ENCODE results near the gene PRKG1.
"Not testable (repeated sequence)": the region's sequence is repeated elsewhere in the genome, so short reads cannot be mapped to it uniquely, and the experiment has no call there.

PRKG1 gene

DNA sequence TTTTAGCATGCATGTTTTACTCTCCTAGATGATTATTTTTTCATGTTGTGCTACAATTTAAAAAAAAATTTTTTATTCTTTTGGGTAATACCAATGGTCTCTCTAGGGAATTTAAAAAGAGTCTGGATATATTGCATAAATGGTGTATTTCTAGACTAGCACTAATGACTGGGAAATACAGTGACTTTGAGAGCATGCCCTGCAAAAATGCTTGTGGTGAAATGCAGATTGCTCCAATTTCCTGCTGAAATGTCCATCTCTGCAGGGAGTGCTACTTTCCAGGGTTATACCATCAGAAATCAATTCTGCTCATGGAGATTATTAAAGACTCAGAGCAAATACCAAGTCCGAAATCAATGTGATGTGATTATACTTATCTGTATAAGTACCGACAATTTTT is 186.1 kb downstream of the PRKG1 start:
- no peaks in the 10 kb centered on the region for H3K4me1 Mint-ChIP-seq
- H3K27ac Mint-ChIP-seq, result no peak overlapping the region
- no peak for ATAC-seq
- H3K9me3 Mint-ChIP-seq, result no peaks in the 10 kb centered on the region
- H3K27me3 Mint-ChIP-seq, result no peaks in the 10 kb centered on the region
- H3K4me3 Mint-ChIP-seq, result no peak overlapping the region
- no peak for DNase-seq
- no peaks in the 10 kb centered on the region for H3K36me3 Mint-ChIP-seq (ENCODE audit: low read depth)

DNA sequence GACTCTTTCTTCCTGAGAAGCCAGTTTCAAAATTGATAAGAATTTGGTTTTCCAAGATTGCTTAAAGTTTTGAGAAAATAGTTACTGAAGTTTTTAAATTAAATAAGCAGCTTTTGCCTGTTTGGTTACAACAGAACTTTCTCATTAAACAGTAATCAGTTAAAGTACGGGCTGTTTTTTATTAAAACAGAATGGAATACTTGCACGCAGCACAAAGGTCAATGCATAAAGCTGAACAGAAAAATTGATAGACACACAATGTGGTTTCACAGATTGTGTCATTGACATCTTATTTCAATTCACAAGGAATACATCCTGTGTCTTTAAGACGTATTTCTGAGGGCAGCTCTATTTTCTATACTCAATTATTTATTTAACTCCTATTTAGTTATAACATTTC is 192.2 kb downstream of the PRKG1 start:
- H3K4me1 Mint-ChIP-seq, result no peaks in the 10 kb centered on the region
- no peak overlapping the region for H3K27ac Mint-ChIP-seq
- H3K9me3 Mint-ChIP-seq, result no peaks in the 10 kb centered on the region
- H3K27me3 Mint-ChIP-seq, result no peaks in the 10 kb centered on the region
- DNase-seq (no peak), ATAC-seq (no peak)
- H3K36me3 Mint-ChIP-seq (ENCODE audit: low read depth), result no peaks in the 10 kb centered on the region
- H3K4me3 Mint-ChIP-seq, result no peak overlapping the region

DNA sequence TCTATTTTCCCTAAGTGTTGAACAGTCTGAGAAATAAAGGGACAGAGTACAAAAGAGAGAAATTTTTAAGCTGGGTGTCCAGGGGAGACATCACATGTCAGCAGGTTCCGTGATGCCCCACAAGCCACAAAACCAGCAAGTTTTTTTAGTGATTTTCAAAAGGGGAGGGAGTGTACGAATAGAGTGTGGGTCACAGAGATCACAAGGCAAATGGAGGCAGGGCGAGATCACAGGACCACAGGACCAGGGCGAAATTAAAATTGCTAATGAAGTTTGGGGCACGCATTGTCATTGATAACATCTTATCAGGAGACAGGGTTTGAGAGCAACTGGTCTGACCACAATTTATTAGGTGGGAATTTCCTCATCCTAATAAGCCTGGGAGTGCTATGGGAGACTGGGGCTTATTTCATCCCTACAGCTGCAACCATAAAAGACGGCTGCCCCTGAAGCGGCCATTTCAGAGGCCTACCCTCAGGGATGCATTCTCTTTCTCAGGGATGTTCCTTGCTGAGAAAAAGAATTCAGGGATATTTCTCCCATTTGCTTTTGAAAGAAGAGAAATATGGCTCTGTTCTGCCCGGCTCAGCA is 193.8 kb downstream of the PRKG1 start:
- not testable (repeated sequence) for H3K27ac Mint-ChIP-seq; H3K27me3 Mint-ChIP-seq; ATAC-seq; H3K36me3 Mint-ChIP-seq (ENCODE audit: low read depth); H3K9me3 Mint-ChIP-seq; H3K4me3 Mint-ChIP-seq; DNase-seq; H3K4me1 Mint-ChIP-seq

DNA sequence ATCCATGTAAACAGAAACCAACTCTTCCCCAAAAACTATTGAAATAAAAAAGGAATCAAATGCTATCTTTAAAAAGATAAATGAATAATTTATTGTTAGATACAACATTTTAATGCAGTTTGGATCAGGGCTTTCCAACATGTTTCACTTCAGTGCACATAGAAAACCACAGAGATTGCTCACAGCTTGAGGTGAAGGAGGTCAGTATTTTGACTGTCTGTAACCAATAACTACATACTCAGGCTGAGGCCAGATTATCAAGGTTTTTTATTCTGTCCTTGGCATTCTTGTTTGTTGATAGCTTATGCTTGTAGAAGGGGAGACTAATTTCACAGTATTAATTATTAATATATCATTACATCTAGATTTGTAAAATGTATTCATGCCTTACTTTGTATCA is 195.5 kb downstream of the PRKG1 start:
- H3K4me1 Mint-ChIP-seq, result no peaks in the 10 kb centered on the region
- DNase-seq (no peak), ATAC-seq (no peak)
- no peaks in the 10 kb centered on the region for H3K36me3 Mint-ChIP-seq (ENCODE audit: low read depth)
- no peak overlapping the region for H3K27ac Mint-ChIP-seq
- no peak overlapping the region for H3K4me3 Mint-ChIP-seq
- H3K27me3 Mint-ChIP-seq, result no peaks in the 10 kb centered on the region
- H3K9me3 Mint-ChIP-seq, result no peaks in the 10 kb centered on the region

DNA sequence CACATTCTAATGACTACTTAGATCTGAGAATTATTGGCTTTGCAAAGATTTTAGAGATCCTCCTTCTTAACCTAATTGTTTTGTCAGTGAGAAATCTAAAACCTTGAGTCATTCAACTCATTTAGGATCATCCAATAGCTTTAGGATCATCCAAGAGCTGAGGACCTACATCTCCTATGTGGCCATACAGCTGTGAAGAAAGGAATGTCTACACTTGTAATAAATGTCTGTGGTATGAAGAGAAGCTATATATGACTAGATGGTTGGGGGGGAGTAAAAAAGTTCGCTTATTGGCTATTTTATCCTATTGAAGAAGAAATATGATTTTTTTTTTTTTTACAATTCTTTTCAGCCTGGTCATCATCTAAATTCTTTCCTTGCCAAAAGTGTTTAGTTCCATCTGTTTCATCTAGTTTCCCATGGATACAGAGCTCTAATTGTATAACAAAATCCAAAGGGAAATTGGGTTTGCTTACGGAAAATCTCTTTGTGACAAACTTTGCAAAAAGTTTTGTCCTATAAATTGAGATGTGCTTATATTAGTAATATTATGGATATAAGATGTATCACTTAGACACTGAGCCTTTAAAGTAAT is 196.7 kb downstream of the PRKG1 start:
- H3K9me3 Mint-ChIP-seq, result no peaks in the 10 kb centered on the region
- no peak overlapping the region for H3K27ac Mint-ChIP-seq
- ATAC-seq, result no peak
- no peaks in the 10 kb centered on the region for H3K4me1 Mint-ChIP-seq
- H3K36me3 Mint-ChIP-seq (ENCODE audit: low read depth), result no peaks in the 10 kb centered on the region
- H3K27me3 Mint-ChIP-seq, result no peaks in the 10 kb centered on the region
- no peak overlapping the region for H3K4me3 Mint-ChIP-seq
- DNase-seq, result no peak

DNA sequence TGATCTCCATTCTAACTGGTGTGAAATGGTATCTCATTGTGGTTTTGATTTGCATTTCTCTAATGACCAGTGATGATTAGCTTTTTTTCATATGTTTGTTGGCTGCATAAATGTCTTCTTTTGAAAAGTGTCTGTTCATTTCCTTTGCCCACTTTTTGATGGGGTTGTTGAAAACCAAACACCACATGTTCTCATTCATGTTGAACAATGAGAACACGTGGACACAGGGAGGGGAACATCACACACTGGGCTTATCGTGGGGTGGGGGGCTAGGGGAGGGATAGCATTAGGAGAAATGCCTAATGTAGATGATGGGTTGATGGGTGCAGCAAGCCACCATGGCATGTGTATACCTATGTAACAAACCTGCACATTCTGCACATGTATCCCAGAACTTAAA is 197.8 kb downstream of the PRKG1 start:
- H3K27me3 Mint-ChIP-seq; H3K9me3 Mint-ChIP-seq; H3K27ac Mint-ChIP-seq; ATAC-seq; H3K36me3 Mint-ChIP-seq (ENCODE audit: low read depth); H3K4me1 Mint-ChIP-seq; DNase-seq; H3K4me3 Mint-ChIP-seq: not testable (repeated sequence)

DNA sequence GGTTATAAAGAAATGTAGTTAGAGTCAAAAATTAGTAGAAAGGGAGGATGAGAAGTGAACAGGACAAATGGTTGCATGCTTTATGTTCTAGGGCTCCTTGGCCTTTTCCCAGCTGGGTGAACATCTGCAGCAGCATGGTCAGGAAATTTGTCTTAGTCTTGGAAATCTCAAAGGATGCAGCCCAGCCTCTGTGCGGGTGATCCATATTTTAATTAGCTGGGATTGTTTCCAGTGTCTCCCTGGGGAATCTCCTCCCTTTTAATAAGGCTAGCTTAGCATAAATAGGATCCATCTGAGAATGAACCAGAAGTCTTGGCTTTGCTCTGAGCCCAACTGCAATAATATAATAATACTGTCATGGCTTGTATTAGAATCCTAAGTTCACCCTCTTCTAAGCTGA is 198.3 kb downstream of the PRKG1 start:
- DNase-seq, result no peak
- H3K4me1 Mint-ChIP-seq, result no peaks in the 10 kb centered on the region
- no peak for ATAC-seq

DNA sequence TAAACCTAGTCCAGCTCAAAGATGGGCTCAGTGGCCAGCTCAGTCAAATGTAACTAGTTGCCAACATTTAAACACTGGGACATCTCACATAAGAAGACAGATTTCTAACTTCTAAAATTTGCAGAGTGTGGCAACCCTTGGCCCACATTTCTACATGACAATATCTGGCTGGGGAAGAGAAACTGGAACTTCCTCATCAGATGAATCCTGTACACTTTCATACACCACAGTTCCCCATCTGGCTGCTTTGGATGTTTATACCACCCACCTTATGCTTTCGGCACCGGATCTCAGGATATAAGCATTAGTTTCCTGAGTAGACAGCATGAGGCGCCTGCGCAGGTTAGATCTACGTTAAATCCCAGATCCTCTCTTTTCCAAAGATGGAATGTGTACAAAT is 199.3 kb downstream of the PRKG1 start:
- no peaks in the 10 kb centered on the region for H3K27me3 Mint-ChIP-seq
- no peaks in the 10 kb centered on the region for H3K9me3 Mint-ChIP-seq
- H3K36me3 Mint-ChIP-seq (ENCODE audit: low read depth), result no peaks in the 10 kb centered on the region

More for the DNA sequence above, 198.3 kb downstream of the PRKG1 start:
- Mint-ChIP-seq H3K27me3 (no peaks in the 10 kb centered on the region), H3K9me3 (no peaks in the 10 kb centered on the region), H3K36me3 (ENCODE audit: low read depth) (no peaks in the 10 kb centered on the region), H3K27ac (no peak overlapping the region), H3K4me3 (no peak overlapping the region)

DNA sequence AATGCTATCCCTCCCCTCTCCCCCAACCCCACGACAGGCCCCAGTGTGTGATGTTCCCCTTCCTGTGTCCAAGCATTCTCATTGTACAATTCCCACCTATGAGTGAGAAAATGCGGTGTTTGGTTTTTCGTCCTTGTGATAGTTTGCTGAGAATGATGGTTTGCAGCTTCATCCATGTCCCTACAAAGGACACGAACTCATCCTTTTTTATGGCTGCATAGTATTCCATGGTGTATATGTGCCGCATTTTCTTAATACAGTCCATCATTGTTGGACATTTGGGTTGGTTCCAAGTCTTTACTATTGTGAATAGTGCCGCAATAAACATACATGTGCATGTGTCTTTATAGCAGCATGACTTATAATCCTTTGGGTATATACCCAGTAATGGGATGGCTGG is 201.8 kb downstream of the PRKG1 start:
- not testable (repeated sequence) for ATAC-seq; DNase-seq; H3K9me3 Mint-ChIP-seq; H3K4me1 Mint-ChIP-seq; H3K36me3 Mint-ChIP-seq (ENCODE audit: low read depth); H3K27me3 Mint-ChIP-seq; H3K27ac Mint-ChIP-seq; H3K4me3 Mint-ChIP-seq

More for the DNA sequence above, 199.3 kb downstream of the PRKG1 start:
- Mint-ChIP-seq H3K4me1 (no peaks in the 10 kb centered on the region), H3K27ac (no peak overlapping the region), H3K4me3 (no peak overlapping the region)
- ATAC-seq (no peak), DNase-seq (no peak)

DNA sequence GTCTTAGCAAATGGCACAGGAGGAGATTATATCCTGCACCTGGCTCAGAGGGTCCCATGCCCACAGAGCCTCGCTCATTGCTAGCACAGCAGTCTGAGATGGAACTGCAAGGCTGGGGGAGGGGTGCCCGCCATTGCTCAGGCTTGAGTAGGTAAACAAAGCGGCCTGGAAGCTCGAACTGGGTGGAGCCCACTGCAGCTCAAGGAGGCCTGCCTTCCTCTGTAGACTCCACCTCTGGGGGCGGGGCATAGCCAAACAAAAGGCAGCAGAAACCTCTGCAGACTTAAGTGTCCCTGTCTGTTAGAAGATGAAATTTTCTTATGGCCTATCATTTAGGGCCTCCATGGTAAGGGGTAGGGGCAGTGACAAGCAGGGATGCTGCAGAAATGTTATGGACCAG is 207.1 kb downstream of the PRKG1 start:
- ATAC-seq; H3K9me3 Mint-ChIP-seq; DNase-seq; H3K27ac Mint-ChIP-seq; H3K4me1 Mint-ChIP-seq; H3K4me3 Mint-ChIP-seq; H3K27me3 Mint-ChIP-seq; H3K36me3 Mint-ChIP-seq (ENCODE audit: low read depth): not testable (repeated sequence)

DNA sequence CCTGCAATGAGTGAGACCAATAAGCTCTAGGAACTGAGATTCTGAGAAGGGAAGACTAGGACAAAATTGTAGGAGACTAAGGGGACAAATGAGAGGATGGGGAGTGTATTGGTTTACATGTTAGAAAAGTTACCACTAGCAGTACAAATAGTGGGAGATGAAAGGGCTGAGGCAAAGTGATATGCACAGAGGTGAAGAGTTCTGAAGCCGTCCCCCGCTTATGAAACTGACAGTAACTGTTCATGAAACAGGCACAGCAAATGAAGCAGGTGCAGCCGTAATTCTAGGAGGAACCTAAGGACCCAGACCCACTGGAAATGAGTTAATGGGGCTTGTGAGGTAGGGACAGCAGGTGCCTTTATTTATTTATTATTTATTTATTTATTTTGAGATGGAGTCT is 211.3 kb downstream of the PRKG1 start:
- H3K36me3 Mint-ChIP-seq (ENCODE audit: low read depth), result no peaks in the 10 kb centered on the region
- H3K4me1 Mint-ChIP-seq, result no peaks in the 10 kb centered on the region
- H3K27me3 Mint-ChIP-seq, result no peaks in the 10 kb centered on the region
- no peak for ATAC-seq
- H3K27ac Mint-ChIP-seq, result no peak overlapping the region
- H3K4me3 Mint-ChIP-seq, result no peak overlapping the region
- peaks cover 6% of the 10 kb centered on the region for H3K9me3 Mint-ChIP-seq
- DNase-seq, result no peak

DNA sequence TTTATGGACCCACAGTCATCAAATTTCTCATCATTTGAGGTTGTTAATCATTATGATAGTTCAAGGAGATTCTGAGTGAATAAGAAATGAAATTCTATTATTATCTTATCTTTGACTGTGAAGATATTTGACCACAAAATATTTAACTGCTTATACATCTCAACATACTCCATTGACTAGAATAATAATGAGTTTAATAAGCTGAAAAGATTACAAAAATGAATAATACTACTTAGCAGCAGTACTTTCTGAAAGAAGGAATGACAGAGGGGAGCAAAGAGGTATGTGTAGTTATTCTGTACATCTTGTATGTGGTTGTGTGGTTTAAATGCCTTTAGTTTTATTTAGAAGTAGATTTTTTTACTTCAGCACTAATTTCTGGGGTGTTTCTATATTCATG is 214.2 kb downstream of the PRKG1 start:
- H3K27me3 Mint-ChIP-seq, result no peaks in the 10 kb centered on the region

DNA sequence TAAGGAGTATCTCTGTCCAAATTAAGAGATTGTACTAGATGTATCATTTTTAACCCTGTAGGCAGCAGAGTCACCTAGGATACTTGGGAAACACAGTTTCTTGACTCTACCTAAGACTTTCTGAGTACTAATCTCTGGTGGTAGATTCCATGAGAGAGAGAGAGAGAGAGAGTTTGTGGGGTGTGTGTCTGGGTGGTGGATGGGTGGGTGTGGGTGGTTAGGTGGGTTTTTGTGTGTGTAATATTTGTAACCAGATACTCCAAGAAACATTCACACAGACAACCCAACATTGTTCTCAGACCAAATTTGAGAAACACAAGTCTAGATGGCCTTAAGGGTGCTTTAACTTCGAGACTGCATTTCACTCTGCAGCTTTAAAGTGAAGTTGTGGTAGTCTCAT is 215.2 kb downstream of the PRKG1 start:
- H3K27me3 Mint-ChIP-seq, result no peaks in the 10 kb centered on the region
- H3K4me1 Mint-ChIP-seq, result no peaks in the 10 kb centered on the region
- ATAC-seq, result no peak
- no peak overlapping the region for H3K27ac Mint-ChIP-seq
- H3K9me3 Mint-ChIP-seq, result peaks cover 4% of the 10 kb centered on the region
- no peak overlapping the region for H3K4me3 Mint-ChIP-seq
- DNase-seq, result no peak
- H3K36me3 Mint-ChIP-seq (ENCODE audit: low read depth), result no peaks in the 10 kb centered on the region

More for the DNA sequence above, 214.2 kb downstream of the PRKG1 start:
- ATAC-seq (no peak), DNase-seq (no peak)
- H3K4me1 Mint-ChIP-seq, result no peaks in the 10 kb centered on the region
- H3K9me3 Mint-ChIP-seq, result peaks cover 4% of the 10 kb centered on the region
- no peak overlapping the region for H3K27ac Mint-ChIP-seq
- no peak overlapping the region for H3K4me3 Mint-ChIP-seq
- H3K36me3 Mint-ChIP-seq (ENCODE audit: low read depth), result no peaks in the 10 kb centered on the region

DNA sequence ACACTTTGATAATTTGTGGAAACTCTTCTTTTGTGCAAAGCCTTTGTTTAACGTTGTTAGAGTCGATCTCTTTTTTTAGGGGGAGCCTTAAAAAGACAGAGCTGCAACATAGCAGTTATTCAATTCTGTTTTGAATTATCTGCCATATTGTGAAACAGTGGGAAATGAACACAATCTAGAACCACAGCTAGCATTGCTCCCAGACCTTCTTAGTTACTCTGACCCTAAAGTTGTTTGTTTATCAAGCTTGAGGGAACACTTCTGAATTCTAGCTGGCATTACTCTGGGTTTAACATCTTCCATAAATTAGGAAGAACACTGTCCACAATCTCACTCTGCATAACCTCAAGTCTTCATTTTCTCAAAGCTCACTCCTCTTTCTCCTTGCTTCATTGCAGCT is 217.7 kb downstream of the PRKG1 start:
- Mint-ChIP-seq H3K4me1 (no peaks in the 10 kb centered on the region), H3K36me3 (ENCODE audit: low read depth) (no peaks in the 10 kb centered on the region), H3K4me3 (no peak overlapping the region), H3K27me3 (no peaks in the 10 kb centered on the region), H3K9me3 (peaks cover 4% of the 10 kb centered on the region), H3K27ac (no peak overlapping the region)
- no peak for DNase-seq
- ATAC-seq, result no peak

DNA sequence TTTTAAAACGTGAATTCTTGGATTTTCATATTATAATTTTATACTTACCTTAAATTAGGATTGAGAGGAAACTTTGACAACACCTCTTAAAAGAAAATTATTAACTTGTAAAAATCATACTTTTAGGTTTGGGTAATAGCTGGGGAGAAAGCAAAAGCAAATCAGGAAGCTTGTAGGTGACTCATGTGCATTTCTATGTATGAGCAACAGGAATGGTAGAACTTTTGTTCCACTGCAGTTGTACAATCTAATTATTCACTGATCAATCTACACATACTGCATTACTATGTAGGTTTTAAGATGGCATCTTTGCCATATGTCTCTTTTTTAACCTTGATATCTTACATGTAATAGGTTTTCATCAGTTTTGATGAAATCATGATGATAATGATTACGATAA is 223.2 kb downstream of the PRKG1 start:
- no peaks in the 10 kb centered on the region for H3K27me3 Mint-ChIP-seq
- no peaks in the 10 kb centered on the region for H3K36me3 Mint-ChIP-seq (ENCODE audit: low read depth)
- no peak overlapping the region for H3K4me3 Mint-ChIP-seq
- DNase-seq, result no peak
- no peaks in the 10 kb centered on the region for H3K4me1 Mint-ChIP-seq
- no peaks in the 10 kb centered on the region for H3K9me3 Mint-ChIP-seq
- ATAC-seq, result no peak
- no peak overlapping the region for H3K27ac Mint-ChIP-seq

Data from activated naive CD8-positive, alpha-beta T cell treated with anti-CD3 and anti-CD28 coated beads, Interleukin-2, amount 50 U/mL, for 24 hours (primary cell).